Activated naive CD8-positive, alpha-beta T cell treated with anti-CD3 and anti-CD28 coated beads, Interleukin-2, amount 10 ng/mL, durations not matched to agents 7 days and 5 days (primary cell): ENCODE data around the gene RAB7A. TPM values are rescaled to one million over a fixed set of nuclear protein-coding genes. Genes with fewer than 3 reads are reported as not detected.

Source experiments
- ATAC-seq: fragments of 150-1000 bp; cut with Tn5 transposase; one replicate; pipeline ENCODE4 v1.10.0; 2021; ENCODE audit warnings: low read depth, moderate library complexity
- POLR2A ChIA-PET: fragments of 350-600 bp; sonication (Branson Sonifier 250); formaldehyde crosslinking; loops from one replicate; lab custom pipeline; 2021; ENCODE audit warnings: antibody characterized with exemption; lab: Charles Lee
- DNase-seq: peaks from one replicate; pipeline ENCODE4 v3.0.0; 2021
- H3K27ac Mint-ChIP-seq: one replicate; pipeline ENCODE4 v1.8.0; 2022; ENCODE audit warnings: mild to moderate bottlenecking, mixed read lengths
- H3K27me3 Mint-ChIP-seq: one replicate; pipeline ENCODE4 v1.8.0; 2022; ENCODE audit warnings: mild to moderate bottlenecking, moderate library complexity, mixed read lengths
- H3K36me3 Mint-ChIP-seq: one replicate; pipeline ENCODE4 v1.8.0; 2021; ENCODE audit warnings: mild to moderate bottlenecking, mixed read lengths
- H3K4me1 Mint-ChIP-seq: one replicate; pipeline ENCODE4 v1.8.0; 2021; ENCODE audit warnings: mixed read lengths
- H3K4me3 Mint-ChIP-seq: one replicate; pipeline ENCODE4 v1.8.0; 2022; ENCODE audit warnings: mild to moderate bottlenecking, moderate library complexity, mixed read lengths
- H3K9me3 Mint-ChIP-seq: one replicate; pipeline ENCODE4 v1.8.0; 2021; ENCODE audit warnings: mixed read lengths
- total RNA-seq, 2 experiments: library from RNA; stranded (reverse); gene quantifications; one replicate each; pipeline ENCODE4 v1.2.3, GENCODE V29; 2021

Gene RAB7A
- 100 to 1,000 TPM; 197 to 199 TPM for total RNA-seq

DNA sequence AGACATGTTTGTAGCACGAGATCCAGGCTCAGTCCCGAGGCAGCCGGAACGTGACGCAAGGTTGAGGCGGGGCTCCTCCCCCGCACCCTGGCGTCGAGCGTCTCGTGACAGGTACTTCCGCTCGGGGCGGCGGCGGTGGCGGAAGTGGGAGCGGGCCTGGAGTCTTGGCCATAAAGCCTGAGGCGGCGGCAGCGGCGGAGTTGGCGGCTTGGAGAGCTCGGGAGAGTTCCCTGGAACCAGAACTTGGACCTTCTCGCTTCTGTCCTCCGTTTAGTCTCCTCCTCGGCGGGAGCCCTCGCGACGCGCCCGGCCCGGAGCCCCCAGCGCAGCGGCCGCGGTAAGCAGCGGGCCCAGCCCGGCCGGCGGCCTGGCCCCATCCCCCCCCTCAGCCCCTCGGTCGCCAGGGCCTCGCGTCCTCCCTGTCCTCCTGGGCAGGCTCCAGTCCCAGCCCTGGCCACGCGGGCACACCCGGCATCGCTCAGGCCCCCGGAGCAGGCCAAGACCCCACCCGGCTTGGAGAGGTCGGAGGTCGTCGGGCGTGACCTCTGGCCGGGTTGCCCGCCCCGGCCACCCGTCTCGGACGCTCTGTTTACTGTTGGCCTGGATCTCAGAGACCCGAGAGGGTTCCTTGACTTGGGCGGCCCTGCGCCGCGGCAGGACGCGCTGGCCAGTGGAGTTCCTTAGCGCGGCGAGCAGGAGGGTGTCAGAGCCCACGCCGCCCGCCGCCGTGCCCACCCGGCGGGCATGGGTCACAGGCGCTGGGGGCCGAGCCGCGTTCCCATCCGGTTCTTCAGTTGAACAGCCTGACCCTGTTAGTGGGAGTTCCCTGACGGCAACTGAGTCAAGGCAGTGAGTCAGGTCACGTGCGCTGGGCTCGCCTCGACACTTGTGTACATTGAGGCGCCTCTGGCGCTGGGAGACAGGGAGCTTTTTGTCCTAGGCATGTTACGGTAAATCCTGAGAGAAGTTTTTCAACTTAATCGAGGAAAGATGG lies at the start of gene RAB7A:
TSS of gene RAB7A (plus strand) at position 161 of the 994 bp plus-strand sequence. CDS start 69,185 bp downstream, outside the sequence.
- Mint-ChIP-seq H3K4me3 (peak within 1 kb of the TSS; percentile 96), H3K27me3 (peaks cover 2% of the 10 kb centered on the region), H3K4me1 (peaks cover 43% of the 10 kb centered on the region), H3K27ac (peak within 1 kb of the TSS; percentile 93), H3K36me3 (peaks cover 11% of the 10 kb centered on the region), H3K9me3 (no peaks in the 10 kb centered on the region)
- peak; percentile 97 for DNase-seq
- peak; percentile 96 for ATAC-seq
- POLR2A ChIA-PET = interaction anchor here (1.0 to 2.5 kb wide), 6 partner anchors 13 to 78 kb away, joined by 3 to 9 read pairs (median 4); no protein-coding TSS in a partner anchor

- Mint-ChIP-seq H3K9me3 (no peaks in the 10 kb centered on the region), H3K27ac (no peak overlapping the region)
- POLR2A ChIA-PET = interaction anchor here (1.6 kb wide), 1 partner anchor 48 kb away, joined by 4 read pairs; no protein-coding TSS in a partner anchor
Observed at GRCh38 chr3:128679338-128679737, 46.6 kb upstream of the RAB7A start.

GRCh38 chr3:128680603-128681368 lies 45.2 kb upstream of the RAB7A start:
- Mint-ChIP-seq H3K27me3 (peaks cover 2% of the 10 kb centered on the region), H3K4me3 (peak overlapping the region; percentile 89), H3K4me1 (peaks cover 6% of the 10 kb centered on the region), H3K36me3 (peaks cover 2% of the 10 kb centered on the region), H3K27ac (peak overlapping the region; percentile 92), H3K9me3 (no peaks in the 10 kb centered on the region)
- peak; percentile 87 for DNase-seq
- ATAC-seq = peak; percentile 98
- POLR2A ChIA-PET = interaction anchor here (0.6 to 2.4 kb wide), 20 partner anchors 11 to 635 kb away, joined by 3 to 14 read pairs (median 4); partner anchors contain the start of genes RAB43 and RPN1

More at GRCh38 chr3:128679338-128679737, 46.6 kb upstream of the RAB7A start:
- no peak for DNase-seq
- peaks cover 6% of the 10 kb centered on the region for H3K27me3 Mint-ChIP-seq
- ATAC-seq = no peak
- peaks cover 2% of the 10 kb centered on the region for H3K36me3 Mint-ChIP-seq
- no peak overlapping the region for H3K4me3 Mint-ChIP-seq
- peaks cover 11% of the 10 kb centered on the region for H3K4me1 Mint-ChIP-seq

DNA sequence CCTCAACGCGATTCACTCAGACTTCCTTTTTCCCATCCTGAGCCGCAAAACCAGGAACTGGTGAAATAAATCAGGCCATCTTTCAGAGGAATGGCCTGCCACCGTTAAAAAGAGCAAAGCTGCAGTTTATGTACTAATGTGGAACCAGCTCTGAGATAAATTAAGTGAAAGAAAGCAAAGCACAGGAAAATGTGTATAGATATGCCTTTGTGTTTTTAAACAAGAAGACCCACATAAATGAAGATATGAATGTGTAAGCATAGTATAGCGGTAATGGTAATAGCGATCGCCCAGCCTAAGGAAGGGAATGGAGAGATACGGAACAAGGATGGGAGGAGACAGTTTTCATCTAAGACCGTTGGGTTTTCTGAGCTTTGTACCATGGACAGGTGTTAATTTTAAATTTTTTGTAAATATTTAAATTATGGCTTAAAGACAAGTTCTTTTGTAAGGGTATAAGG lies 44.6 kb upstream of the RAB7A start:
- Mint-ChIP-seq H3K27me3 (peaks cover 2% of the 10 kb centered on the region), H3K4me3 (peak overlapping the region; percentile 84), H3K27ac (peak overlapping the region; percentile 89), H3K36me3 (peaks cover 2% of the 10 kb centered on the region), H3K4me1 (peaks cover 5% of the 10 kb centered on the region), H3K9me3 (no peaks in the 10 kb centered on the region)
- no peak for DNase-seq
- POLR2A ChIA-PET = interaction anchor here (0.8 to 2.4 kb wide), 11 partner anchors 31 to 635 kb away, joined by 3 to 14 read pairs (median 5); partner anchors contain the start of gene RPN1
- no peak for ATAC-seq

DNA sequence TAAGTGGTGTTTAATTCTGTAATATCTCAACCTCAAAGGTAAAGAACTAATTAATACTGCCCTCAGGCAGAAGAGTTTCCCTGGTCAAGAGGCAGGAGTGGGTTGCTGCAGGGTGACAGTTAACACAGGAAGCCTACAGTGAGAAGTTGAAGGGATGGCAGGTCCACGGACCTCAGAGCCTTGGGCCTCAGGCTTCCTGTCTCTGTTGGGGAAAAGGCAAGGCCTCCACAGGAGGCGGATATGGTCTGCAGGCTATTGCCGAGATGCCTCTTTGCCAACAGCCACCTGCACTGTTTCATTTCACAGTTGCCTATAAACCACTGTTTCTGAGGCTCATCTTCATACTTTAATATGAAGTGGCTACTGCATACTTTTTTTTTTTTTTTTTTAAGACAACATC lies 42.0 kb upstream of the RAB7A start:
- H3K27me3 Mint-ChIP-seq = no peaks in the 10 kb centered on the region
- no peak overlapping the region for H3K27ac Mint-ChIP-seq
- H3K4me3 Mint-ChIP-seq = no peak overlapping the region
- ATAC-seq (no peak), DNase-seq (no peak)
- peaks cover 8% of the 10 kb centered on the region for H3K4me1 Mint-ChIP-seq
- no peaks in the 10 kb centered on the region for H3K9me3 Mint-ChIP-seq
- H3K36me3 Mint-ChIP-seq = peaks cover 2% of the 10 kb centered on the region
- POLR2A ChIA-PET = interaction anchor here (0.6 kb wide), 1 partner anchor 19 kb away, joined by 3 read pairs; no protein-coding TSS in a partner anchor

- POLR2A ChIA-PET = interaction anchor here (0.6 to 1.0 kb wide), 3 partner anchors 12 to 175 kb away, joined by 3 to 6 read pairs (median 4); no protein-coding TSS in a partner anchor
- Mint-ChIP-seq H3K4me1 (peaks cover 9% of the 10 kb centered on the region), H3K27ac (no peak overlapping the region), H3K36me3 (peaks cover 2% of the 10 kb centered on the region), H3K9me3 (no peaks in the 10 kb centered on the region), H3K4me3 (no peak overlapping the region), H3K27me3 (no peaks in the 10 kb centered on the region)
- DNase-seq (no peak), ATAC-seq (no peak)
Observed at GRCh38 chr3:128684986-128685726, 40.8 kb upstream of the RAB7A start.

DNA sequence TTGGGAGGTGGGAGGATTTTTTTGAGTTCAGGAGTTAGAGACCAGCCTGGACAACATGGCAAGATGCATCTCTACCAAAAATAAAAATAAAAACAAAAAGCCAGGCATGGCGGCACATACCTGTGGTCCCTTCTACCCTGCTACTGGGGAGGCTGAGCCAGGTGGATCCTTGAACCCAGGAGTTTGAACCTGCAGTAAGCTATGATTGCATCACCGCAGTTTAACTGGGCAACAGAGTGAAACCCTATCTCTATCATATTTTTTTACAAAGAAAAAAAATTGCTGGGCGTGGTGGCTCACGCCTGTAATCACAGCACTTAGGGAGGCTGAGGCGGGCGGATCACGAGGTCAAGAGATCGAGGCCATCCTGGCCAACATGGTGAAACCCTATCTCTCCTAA lies 39.5 kb upstream of the RAB7A start:
- no peak overlapping the region for H3K4me3 Mint-ChIP-seq

DNA sequence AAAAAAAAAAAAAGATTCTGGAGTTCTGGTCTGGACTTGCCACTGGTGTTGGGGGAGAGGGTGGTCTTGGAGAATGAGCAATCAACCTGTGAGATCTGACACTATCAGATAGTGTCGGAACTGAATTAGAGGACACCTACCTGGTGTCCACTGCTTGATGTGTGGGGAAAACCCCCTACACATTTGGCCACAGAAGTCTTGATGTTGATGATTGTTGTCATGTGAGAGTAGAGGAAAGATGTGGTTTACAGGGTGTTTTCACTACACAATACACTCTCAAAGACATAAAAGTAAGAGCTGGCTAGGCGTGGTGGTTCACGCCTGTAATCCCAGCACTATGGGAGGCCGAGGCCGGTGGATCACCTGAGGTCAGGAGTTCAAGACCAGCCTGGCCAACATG lies 36.9 kb upstream of the RAB7A start:
- Mint-ChIP-seq H3K4me3 (no peak overlapping the region), H3K36me3 (no peaks in the 10 kb centered on the region), H3K27ac (no peak overlapping the region), H3K4me1 (peaks cover 4% of the 10 kb centered on the region), H3K27me3 (peaks cover 5% of the 10 kb centered on the region), H3K9me3 (no peaks in the 10 kb centered on the region)
- POLR2A ChIA-PET = no interaction called here
- ATAC-seq (no peak), DNase-seq (no peak)

More for the DNA sequence above, 39.5 kb upstream of the RAB7A start:
- DNase-seq = no peak
- Mint-ChIP-seq H3K27ac (no peak overlapping the region), H3K36me3 (peaks cover under 1% of the 10 kb centered on the region), H3K27me3 (no peaks in the 10 kb centered on the region), H3K9me3 (no peaks in the 10 kb centered on the region), H3K4me1 (peaks cover 5% of the 10 kb centered on the region)
- ATAC-seq = no peak
- POLR2A ChIA-PET = no interaction called here

DNA sequence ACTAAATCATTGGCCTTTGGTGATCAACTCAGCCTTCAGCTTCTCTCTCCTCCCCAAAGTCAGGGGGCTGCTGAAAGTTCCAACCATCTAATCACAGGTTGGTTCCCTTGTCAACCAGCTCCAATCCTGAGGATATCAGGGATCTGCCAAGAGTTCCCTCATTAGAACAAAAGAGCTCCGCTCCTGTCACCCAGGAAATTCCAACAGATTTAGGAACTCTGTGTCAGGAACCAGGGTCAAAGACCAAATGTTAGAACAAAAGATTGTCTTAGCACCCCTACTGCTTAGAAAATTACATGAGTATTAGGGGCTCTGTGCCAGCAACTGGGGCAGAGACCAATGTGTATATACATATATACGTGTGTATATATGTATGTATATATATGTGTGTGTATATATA lies 32.3 kb upstream of the RAB7A start:
- Mint-ChIP-seq H3K4me1 (peaks cover 2% of the 10 kb centered on the region), H3K9me3 (no peaks in the 10 kb centered on the region), H3K4me3 (no peak overlapping the region), H3K27ac (no peak overlapping the region), H3K27me3 (peaks cover 13% of the 10 kb centered on the region), H3K36me3 (no peaks in the 10 kb centered on the region)
- no peak for ATAC-seq
- POLR2A ChIA-PET = no interaction called here
- no peak for DNase-seq

- ATAC-seq (no peak), DNase-seq (no peak)
- peak overlapping the region; percentile 20 for H3K4me3 Mint-ChIP-seq
- H3K36me3 Mint-ChIP-seq = no peaks in the 10 kb centered on the region
- no peaks in the 10 kb centered on the region for H3K4me1 Mint-ChIP-seq
- H3K9me3 Mint-ChIP-seq = no peaks in the 10 kb centered on the region
- H3K27me3 Mint-ChIP-seq = peaks cover 16% of the 10 kb centered on the region
- POLR2A ChIA-PET = interaction anchor here (1.1 kb wide), 1 partner anchor 12 kb away, joined by 6 read pairs; no protein-coding TSS in a partner anchor
- no peak overlapping the region for H3K27ac Mint-ChIP-seq
Observed at GRCh38 chr3:128697341-128697740, 28.6 kb upstream of the RAB7A start.

DNA sequence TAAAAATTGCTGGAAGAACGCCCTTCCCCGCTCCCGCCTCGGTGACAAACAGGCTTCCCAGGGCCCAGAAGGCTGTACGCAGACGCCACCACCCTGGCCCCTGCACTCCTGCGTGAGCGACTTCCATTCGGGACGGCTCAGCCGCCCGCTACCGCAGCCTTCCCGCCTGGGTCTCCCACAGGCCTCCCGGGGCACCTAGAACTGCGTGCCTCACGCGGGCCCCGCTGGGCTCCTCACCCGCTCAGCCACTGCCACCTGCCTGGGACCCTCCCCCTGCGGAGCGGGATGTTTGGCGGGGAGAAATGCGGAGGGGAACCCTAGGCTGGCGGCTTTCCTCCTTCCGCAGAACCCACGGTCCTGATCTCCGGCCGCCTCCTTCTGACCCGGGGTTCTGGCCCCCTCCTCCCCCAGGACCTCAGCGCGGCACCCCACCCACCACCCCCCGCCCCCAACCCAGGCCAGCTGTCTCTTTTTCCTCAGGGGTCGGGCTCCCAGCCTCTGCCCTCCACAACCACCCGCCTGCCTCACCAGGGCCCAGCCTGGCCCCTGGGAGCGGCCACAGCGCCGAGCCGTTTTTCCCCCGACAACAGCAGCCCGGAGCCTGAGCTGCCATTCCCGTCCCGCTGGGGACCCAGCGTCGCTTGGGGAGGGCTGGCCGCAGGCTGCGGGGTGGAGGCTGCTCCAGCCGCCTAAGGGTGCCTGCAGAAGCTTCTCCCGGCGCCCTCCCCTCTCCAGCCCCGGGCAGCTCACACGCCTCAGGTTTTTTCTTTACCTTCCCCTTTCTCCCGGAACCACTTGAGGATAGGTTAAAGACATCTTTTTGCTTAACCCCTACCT lies 27.6 kb upstream of the RAB7A start:
- POLR2A ChIA-PET = interaction anchor here (0.6 to 1.1 kb wide), 2 partner anchors 13 to 24 kb away, joined by 3 to 6 read pairs; no protein-coding TSS in a partner anchor
- H3K4me1 Mint-ChIP-seq = no peaks in the 10 kb centered on the region
- no peaks in the 10 kb centered on the region for H3K9me3 Mint-ChIP-seq
- DNase-seq (peak; percentile 42), ATAC-seq (peak; percentile 51)
- no peaks in the 10 kb centered on the region for H3K36me3 Mint-ChIP-seq
- H3K4me3 Mint-ChIP-seq = peak overlapping the region; percentile 65
- H3K27ac Mint-ChIP-seq = no peak overlapping the region
- peaks cover 10% of the 10 kb centered on the region for H3K27me3 Mint-ChIP-seq
